WTC11 (cell line): ENCODE results near the gene GFPT2. TPM values are rescaled to one million over a fixed set of nuclear protein-coding genes. Genes with fewer than 3 reads are reported as not detected.

Experiments
- AFF4 ChIP-seq: sonication (generic); formaldehyde crosslinking; IDR thresholded peaks from 2 replicates; pipeline ENCODE4 v1.8.1; 2023; ENCODE audit warnings: mild to moderate bottlenecking, missing genetic modification reagents, borderline replicate concordance
- CDX4 ChIP-seq: fragments of 250-450 bp; sonication (Bioruptor Pico); IDR thresholded peaks from 2 replicates; pipeline ENCODE4 v1.9.0; 2021; ENCODE audit warnings: moderate library complexity, mild to moderate bottlenecking, inconsistent platforms, borderline replicate concordance
- E2F5 ChIP-seq: sonication (generic); formaldehyde crosslinking; IDR thresholded peaks from 2 replicates; pipeline ENCODE4 v1.8.1; 2022; ENCODE audit warnings: mild to moderate bottlenecking, moderate library complexity, missing genetic modification reagents
- FOXP4 ChIP-seq: sonication (generic); formaldehyde crosslinking; IDR thresholded peaks from 2 replicates; pipeline ENCODE4 v1.8.0; 2022; ENCODE audit warnings: mild to moderate bottlenecking, missing genetic modification reagents
- TCF7 ChIP-seq: sonication (generic); formaldehyde crosslinking; IDR thresholded peaks from 2 replicates; pipeline ENCODE4 v1.8.0; 2022; ENCODE audit warnings: mild to moderate bottlenecking, low read depth, missing genetic modification reagents, moderate library complexity
- ZNF121 ChIP-seq: sonication (generic); formaldehyde crosslinking; IDR thresholded peaks from 2 replicates; pipeline ENCODE4 v1.8.0; 2023; ENCODE audit warnings: missing genetic modification reagents
- total RNA-seq: library from RNA; stranded (reverse); gene quantifications from 3 replicates; pipeline ENCODE4 v1.2.3, GENCODE V29; 2021

GFPT2 gene
- total RNA-seq, 1 experiment from 2014 or later: 124 TPM

GRCh38 chr5:180251141-180251540 lies 102.0 kb downstream of the GFPT2 start (continued):
- TF ChIP-seq CDX4 (CRISPR knock-in tag): no peak
- no peak for TF ChIP-seq AFF4
- TF ChIP-seq TCF7: no peak
- no peak for TF ChIP-seq E2F5 (CRISPR knock-in tag)
- no peak for TF ChIP-seq ZNF121 (CRISPR knock-in tag)
- no peak for TF ChIP-seq FOXP4 (CRISPR knock-in tag)

Other genes with a start within 250 kb of the GFPT2 start
- 0.44 to 0.96 TPM (median 0.82 TPM) in 3 replicates for gene RASGEF1C, start 144.1 kb downstream of the GFPT2 start, total RNA-seq
- gene MAPK9, start 61.3 kb downstream of the GFPT2 start, total RNA-seq: 42.4 to 42.9 TPM (median 42.9 TPM) in 3 replicates
- 39.9 to 42.1 TPM (median 41.0 TPM) in 3 replicates for gene CNOT6, start 141.0 kb upstream of the GFPT2 start, total RNA-seq
- 0.39 TPM in 1 of 3 replicates, not detected in the others for gene SCGB3A1, start 238.2 kb upstream of the GFPT2 start, total RNA-seq